HG03571 (cell line): ENCODE results near the gene PIRT.
"Not testable (repeated sequence)": the region's sequence is repeated elsewhere in the genome, so short reads cannot be mapped to it uniquely, and the experiment has no call there.

Experiments
- ATAC-seq: cut with Tn5 transposase; IDR thresholded peaks from one replicate; pipeline ENCODE4 v1.9.1; 2021; ENCODE audit not compliant: unreplicated experiment

The PIRT gene

DNA sequence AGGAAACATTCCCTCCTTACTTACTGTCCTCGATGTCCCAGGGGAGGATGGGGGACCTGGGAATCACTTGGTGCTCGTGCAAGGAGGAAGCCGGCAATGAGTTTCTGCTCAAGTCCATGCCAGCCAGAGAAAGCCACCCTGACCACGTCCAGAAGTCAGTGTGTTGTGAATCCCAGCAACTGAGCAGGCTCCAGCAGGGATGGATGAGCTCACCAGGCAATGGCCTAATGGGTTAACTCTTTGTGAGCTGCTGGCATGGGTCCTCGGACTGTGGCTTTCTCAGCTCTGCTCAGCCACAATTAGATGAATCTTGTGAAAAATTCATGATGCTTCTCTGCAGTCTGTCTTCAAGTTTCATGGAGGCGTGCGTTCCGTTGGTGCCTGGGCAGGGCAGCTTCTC, at the start of gene PIRT:
Gene PIRT (minus strand): TSS at position 167 of the 400 bp plus-strand sequence. CDS start 12,442 bp downstream, outside the sequence.
- ATAC-seq: no peak

DNA sequence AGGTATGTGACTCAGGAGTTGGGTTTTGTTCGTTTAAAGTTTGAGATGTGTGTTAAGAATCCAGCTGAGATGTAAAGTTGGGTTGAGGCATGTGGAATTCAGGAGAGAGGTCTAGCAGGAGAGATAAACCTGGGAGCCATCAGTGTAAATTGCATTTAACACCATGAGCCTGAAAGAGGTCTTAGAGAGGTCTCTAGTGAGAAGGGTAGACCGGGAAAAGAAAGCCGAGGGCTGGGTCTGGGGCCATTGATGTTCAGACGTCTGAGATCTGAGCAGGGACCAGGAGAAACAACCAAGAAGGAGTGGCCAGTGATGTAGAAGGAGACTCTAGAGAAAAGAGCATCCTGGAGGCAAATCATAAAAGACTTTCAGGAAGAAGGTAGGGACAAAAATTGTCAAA, 44.1 kb upstream of the PIRT start:
- no peak for ATAC-seq

DNA sequence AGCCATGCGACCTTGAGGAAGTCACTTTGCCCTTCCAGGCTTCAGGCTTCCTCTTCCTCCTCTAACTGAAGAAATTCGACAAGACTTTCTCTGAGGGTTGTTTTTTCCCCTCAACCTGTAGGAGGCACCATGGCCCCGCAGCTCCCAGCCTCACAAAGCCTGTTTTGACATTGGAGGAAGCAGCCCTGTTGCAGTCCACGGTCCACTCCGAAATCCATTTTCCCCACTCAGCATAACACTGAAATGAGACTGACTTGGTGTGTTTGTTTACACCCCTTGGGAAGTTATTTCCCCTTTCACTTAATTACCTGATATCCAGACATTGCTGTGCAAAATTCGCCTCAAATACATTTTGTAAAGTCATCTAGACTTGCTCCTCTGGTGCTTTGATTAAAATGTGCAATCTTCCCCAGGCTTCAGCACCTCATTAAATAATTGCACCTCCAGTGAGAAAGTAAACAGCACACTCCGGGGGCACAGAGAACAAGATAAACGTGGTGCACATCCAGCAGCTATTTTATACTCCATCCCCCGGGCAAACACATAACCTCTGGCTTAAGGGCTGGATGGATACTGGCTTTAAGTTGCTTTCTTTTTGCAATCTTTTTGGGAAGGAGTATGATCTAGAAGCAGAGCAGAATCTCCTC, 41.4 kb upstream of the PIRT start:
- ATAC-seq: no peak

DNA sequence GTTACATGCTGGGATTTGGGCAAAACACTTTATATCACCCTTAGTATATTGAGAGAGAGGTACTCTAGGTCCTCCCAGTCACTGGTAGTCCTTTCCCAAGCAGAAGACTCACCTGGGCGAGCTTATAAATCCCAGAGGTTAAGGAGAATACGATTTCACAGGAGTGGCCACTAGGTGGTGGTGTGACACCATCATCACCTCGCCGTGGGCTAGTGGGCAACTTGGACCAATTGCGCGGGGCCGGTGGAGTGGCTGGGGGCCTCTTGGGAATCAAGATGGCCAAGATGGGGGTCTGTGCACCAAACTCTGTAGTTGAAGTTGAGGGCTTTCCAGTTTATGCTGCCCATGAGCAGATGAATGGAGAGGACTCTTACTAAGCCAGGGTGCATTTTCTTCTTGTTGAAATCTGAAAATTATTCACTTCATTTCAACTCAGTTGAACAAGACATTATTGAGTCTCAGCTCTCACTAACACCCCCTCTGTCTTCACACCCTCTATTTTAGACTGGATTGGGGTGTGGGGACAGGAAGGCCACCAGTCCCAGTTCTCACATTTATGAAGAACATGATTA, 38.2 kb upstream of the PIRT start:
- no peak for ATAC-seq

DNA sequence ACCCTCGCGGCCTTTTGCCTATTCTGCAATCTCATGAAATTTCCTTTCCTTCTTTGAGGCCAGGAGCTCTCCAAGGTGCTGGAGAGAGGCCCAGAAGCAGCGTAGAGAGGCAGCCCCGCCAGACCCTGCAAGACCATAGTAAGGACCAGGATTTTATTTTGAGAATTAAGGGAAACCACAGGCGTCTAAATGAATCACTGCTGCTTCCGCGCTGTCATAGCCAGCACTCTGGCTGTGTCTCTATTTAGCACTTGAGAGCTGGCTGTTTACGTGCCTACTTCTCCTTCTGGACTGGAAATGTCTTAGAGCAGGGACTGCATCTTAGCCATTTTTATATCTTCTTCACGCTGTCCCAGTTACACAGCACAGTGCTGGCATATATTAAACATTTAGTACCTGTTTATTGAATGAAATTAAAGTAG, 37.6 kb upstream of the PIRT start:
- no peak for ATAC-seq

DNA sequence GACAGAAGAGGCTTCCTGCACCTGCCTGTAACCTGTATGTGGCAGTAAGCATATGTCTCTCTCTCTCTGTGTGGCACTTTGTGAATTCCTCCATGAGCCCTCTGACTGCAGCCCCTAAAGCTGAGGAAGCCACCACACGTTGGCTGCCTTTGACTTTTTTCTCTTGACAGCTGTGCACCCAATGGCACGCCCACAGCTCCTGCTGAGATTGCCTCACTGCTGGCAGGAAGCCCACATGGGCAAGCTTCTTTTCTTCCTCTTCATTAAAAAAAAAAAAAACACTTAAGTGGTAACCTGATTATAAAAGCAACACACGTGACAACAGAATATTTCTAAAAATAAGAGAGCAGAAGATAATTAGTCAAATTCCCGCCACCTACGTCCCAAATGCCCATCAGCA, 34.0 kb upstream of the PIRT start:
- ATAC-seq: no peak

DNA sequence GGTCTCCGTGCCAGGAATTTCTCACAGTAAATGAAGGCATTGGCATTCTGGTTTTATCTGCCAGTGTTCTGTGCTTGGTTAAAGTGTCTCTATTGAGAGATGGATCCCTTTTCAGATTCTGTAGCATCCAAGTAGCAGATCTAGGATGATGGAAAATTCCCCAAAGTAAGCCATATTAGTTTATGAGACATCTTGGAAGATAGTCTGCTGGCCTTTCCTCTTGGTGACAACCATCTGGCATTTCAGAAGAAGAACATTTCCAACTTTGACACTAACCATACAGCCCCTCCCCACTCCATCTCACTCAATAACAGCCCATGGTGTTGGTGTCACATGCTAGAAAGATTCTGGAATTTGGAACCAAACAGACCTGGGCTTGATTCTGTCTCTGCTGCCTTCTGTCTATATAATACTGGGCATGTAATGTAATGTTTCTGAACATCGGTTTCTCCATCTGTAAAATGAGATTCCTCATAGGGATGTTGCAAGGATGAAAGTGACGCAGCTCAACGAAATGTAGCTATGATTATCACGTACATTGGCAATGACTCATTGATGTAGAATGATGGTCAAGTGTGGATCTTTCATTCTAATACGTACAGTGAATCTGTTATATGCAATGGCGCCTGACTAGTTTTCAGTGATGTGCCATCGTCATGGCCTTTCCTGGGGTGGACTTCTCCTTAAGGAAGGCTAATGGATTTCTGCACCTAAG, 32.6 kb upstream of the PIRT start:
- ATAC-seq: no peak

DNA sequence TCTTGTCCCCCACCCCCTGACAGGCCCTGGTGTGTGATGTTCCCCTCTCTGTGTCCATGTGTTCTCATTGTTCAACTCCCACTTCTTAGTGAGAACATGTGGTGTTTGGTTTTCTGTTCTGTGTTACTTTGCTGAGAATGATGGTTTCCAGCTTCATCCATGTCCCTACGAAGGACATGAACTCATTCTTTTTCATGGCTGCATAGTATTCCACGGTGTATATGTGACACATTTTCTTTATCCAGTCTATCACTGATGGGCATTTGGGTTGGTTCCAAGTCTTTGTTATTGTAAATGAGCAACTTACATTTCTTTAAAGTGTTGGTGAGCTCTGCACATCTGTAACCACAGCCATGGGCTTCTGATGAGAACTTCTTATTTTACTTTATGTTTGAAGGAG, 30.9 kb upstream of the PIRT start:
- not testable (repeated sequence) for ATAC-seq

DNA sequence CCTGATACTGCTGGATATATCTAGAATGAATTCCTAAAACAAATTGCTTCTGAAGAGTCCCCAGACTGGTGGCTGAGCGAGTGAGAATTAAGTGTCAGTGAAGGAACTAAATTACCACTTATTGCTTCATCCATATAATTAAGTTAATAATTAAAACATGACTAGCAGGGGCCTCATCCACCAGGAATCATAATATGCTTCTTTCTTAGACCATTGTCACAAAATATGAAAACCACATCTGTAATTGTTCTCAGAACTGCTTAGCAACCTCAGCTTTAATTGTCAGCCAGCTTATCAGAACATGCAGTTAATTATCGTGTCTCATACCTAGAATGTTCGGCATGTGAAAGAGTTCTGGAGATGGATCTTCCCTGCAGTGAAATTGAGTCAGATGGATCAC, 21.2 kb upstream of the PIRT start:
- ATAC-seq: no peak

DNA sequence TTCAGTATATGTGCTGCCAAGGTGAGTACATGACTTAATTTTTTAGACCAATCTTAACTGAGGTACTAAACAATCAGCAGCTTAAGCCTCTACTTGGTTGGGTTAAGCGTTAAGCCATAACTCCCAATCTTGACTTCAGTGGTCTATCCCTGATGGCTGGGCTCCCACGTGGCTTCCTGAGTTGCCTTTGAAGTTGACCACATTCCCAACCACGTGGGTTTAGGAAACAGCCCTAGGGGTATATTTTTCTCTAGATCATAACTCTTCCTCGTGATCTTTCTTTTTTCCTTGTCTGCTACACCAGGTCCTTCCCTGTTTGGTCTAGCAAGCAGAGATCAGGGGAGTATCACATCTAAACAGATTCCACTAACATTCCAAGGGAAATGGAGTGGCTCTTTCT, 20.1 kb upstream of the PIRT start:
- no peak for ATAC-seq

DNA sequence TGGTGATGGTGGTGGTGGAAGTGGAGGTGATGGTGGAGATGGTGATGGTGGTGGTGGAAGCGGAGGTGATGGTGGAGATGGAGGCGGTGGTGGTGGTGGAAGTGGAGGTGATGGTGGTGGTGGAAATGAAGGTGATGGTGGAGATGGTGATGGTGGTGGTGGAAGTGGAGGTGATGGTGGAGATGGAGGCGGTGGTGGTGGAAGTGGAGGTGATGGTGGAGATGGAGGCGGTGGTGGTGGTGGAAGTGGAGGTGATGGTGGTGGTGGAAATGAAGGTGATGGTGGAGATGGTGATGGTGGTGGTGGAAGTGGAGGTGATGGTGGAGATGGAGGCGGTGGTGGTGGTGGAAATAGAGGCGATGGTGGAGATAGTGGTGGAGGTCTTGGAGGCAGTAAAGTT, 8.7 kb upstream of the PIRT start:
- ATAC-seq: not testable (repeated sequence)

DNA sequence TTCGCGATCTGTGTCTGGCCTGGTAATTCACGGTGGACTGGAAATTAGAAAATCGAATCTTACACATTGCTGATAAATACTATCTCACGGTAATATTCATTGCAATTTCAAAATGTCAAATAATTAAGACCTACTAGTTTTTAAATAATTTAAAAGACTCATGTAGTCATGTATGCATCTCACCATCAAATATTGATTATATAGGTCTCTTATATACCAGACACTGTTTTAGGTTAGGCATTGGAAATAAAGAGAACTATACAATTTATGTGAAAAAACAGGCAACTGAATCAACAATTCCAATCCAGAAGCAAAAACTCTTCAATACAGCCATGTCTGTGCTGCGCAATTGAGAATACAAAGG, 7.5 kb upstream of the PIRT start:
- no peak for ATAC-seq

DNA sequence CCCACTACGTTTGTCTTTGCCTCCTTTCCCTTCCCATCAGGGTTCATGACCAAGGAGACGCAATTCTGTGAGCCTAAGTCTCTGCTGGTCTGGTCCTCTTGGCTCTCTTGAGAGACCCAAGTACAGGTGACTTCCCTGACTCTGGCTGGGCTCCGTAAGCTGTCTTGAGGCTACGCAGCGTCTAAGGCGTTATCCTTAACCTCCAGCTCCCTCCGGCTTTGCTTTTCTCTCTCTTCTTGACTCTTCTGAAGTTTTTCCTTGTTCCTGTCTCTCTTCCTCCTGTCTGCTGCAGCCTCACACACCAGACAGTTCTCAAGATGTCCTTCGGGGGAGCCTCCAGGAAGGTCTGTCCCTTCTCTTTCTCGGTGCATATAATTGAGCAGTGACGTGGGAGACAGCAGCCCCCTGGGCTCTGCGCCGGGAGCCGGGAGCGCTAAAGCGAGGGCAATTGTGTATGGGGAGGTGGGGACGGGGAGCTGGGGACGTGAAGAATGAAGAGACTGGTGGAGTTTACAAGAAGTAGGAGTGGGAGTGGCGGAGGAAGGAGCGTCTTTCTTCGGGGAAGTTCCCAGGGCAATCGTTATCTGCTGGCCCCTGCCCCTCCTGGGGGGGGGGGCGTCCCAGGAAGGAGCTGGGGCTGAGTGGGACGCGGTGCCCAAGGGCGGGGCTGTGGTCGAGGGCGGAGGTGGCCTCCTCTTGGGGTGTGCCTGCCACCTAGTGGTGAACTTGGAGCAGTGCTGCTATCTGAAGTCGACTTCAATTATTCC, 6.9 kb upstream of the PIRT start:
- peak; percentile 62 for ATAC-seq

DNA sequence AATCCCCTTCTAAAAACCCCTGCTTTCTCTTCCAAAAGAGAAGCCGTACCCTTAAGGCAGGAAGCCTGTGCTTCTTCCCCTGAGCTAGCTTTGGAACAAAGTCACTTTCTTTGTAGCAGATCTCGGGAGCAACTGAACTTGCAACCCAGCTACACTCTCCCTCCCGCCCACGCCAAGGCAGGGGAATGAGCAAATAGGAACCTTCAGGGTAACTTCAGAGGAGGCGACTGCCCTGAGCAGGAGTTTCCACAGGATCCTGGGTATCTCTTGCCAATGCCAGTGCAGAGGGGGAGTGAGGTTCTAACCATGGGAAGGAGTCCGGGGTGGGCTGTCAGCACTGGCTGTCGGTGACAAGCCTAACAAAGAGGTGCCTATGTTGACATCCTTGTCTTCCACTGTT, 5.9 kb upstream of the PIRT start:
- no peak for ATAC-seq

DNA sequence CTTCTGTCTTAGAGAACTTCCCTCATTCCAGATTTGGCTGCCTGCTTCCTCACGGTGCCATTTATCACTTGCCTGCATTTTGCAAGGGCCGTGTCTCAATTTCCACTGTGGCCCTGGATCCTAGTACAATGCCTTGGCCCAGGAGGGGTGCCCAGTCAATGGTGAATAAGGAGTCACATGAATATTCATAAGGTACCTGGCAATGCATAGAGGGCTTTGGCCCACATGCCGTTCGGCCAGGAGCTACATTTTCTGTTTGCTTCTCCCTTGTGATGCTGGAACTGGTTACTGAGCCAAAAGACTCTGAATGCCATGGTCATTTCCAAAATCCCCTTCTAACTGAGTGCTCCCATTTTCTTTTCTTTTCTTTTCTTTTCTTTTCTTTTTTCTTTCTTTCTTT, 4.8 kb upstream of the PIRT start:
- no peak for ATAC-seq

DNA sequence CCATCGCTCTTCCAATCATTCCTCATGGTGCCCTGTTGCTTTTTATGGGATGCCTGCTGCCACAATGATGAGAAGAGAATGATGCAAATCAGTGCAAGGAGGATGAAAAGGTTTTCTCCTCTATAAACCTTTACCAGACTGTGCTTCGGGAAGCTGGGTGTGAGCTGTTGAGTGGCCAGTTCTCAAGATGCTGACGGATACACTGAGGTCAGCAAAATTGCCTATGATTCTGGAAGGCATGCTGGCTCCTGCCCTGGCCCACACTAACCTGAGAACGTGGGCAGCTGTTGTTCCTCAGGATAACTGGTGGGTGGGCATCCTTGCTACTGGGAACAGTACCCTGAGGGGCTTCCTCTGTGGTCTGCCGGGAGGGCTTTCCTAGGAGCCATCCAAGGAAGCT, 795 bp upstream of the PIRT start:
- no peak for ATAC-seq

DNA sequence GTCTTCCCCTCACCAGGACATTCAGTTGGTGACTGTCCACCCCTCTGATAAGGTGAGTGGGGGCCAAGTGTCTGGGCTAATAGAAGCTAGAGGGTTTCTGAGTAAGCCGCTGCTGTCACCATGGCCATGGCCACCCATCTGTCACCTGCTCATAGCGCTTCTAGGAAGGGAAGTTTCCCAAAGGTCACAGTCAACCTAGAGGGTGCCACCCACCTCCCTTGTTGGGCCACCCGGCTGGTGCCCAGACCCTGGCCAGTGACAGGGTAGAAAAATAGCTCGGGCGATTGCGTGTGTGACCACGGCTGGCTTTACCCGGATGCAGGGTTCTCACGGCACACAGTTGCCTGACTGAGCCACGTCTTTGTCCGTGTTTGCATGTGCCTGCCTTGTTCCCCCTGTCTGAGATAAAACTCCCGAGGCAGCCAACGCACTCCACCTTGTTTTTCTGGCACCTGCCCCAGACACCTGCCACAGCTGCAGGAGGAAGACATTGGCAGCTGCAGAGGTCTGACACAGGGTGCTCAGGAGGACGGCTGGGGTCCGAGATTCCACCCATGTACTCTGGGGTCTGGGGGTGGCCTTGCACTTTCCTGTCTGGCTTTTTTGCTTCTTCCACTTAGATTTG, 809 bp downstream of the PIRT start:
- no peak for ATAC-seq

DNA sequence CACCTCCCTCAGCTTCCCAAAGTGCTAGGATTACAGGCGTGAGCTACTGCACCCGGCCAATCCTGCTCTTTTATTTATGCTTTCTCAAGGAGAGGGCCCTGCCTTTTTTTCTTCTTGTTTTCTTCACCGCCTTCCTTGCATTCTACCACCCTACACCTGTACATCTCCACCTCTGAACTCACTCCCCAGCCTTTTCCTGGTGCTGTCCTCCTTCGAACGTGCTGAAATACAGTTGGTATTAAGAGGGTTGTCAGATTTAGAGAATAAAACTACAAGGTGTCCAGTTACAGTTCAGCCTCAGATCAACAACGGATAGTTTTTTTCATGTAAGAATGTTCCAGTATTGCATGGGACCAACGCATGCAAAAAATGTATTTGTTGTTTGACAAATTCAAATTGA, 1.7 kb downstream of the PIRT start:
- no peak for ATAC-seq

DNA sequence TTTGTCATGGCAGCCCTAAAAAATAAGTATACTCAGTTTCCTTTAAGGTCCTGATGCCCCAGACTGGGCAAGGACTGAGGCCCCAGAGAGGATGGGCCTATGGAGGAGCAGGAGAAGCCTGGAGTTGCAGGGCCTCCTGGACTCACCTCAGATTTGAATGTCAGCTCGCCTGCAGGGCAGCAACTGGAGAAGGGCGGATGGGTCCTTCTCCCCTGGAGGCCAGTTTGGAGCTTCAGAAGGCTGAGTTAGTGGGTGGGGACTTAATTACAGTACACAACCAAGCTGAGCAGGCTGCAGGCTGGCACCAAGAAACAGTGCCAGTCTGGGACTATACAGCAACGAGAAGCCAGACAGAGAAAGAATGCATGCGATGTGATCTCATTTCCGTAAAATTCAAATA, 6.2 kb downstream of the PIRT start:
- no peak for ATAC-seq

DNA sequence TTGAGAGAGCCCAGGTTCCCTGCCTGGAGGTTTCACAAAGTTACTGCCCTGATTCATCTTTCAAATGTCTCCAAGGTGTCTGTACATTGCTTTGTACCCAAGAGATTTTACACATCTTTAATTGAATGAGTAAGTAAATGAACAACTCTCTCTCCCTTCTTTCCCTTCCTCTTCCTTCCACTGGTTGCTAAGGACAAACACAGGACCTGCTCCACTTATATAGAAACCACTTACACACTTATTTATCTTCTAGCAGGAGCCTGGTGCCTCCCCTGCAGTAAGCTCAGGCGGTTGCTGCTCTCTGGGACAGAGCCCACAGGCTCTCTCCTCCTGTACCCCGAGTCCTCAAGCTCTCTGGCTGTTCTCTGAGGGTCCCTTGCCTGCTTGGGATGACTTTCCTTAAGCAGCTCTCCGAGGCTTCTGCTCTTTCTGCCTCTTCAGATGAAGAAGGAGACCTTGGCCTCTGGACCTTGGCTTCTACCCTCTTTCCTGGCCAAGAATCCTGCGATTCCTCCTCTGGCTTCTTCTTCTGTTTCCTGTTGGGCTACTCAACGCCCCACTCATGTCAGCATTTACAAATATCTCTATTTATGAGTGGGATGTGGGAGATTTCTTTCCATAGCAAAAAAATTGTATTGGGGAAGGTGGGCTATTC, 9.9 kb downstream of the PIRT start:
- no peak for ATAC-seq

DNA sequence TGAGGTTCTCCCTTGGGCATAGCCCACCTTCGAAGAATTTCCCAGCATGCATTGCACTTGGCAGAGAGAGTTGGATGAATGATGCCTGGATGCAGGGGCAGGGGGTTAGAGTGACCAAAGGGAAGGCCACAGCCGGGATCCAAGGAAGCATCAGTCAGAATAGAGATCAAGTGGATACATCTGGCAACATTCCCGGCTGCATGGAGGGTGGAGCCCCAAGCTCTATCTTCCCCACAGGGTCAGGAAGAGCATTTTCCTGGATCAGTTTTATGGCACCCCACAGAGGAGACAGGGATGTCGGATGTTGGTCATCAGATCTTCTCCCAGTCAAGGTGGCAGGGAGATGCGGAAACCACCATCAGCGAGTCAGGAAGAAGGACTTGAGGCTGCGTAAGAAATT, 13.0 kb downstream of the PIRT start:
- ATAC-seq: no peak
